HFFc6 (cell line): ENCODE data around the gene SFTPA2. TPM values are rescaled to one million over a fixed set of nuclear protein-coding genes. Genes with fewer than 3 reads are reported as not detected.

Source experiments
- DNase-seq: peaks from one replicate; pipeline ENCODE4 v3.0.0-alpha.2; 2018
- H3K27ac Mint-ChIP-seq: 2 replicates; pipeline ENCODE4 v1.8.0; 2020; ENCODE audit warnings: mild to moderate bottlenecking, mixed read lengths
- H3K27me3 Mint-ChIP-seq: 2 replicates; pipeline ENCODE4 v1.8.0; 2021; ENCODE audit warnings: mild to moderate bottlenecking, moderate library complexity, mixed read lengths; ENCODE audit not compliant: insufficient read depth
- H3K36me3 Mint-ChIP-seq: 2 replicates; pipeline ENCODE4 v1.8.0; 2021; ENCODE audit warnings: low read depth, mixed read lengths
- H3K4me1 Mint-ChIP-seq: 2 replicates; pipeline ENCODE4 v1.8.0; 2020; ENCODE audit warnings: low read depth, mixed read lengths
- H3K4me3 Mint-ChIP-seq: 2 replicates; pipeline ENCODE4 v1.8.0; 2020; ENCODE audit warnings: mild to moderate bottlenecking, moderate library complexity, mixed read lengths
- H3K9me3 Mint-ChIP-seq: 2 replicates; pipeline ENCODE4 v1.8.0; 2020; ENCODE audit warnings: mild to moderate bottlenecking, mixed read lengths
- CTCF ChIP-seq: fragments of 200-600 bp; sonication (generic); IDR thresholded peaks from 2 replicates; pipeline ENCODE4 v1.5.0; 2021; ENCODE audit warnings: antibody characterized with exemption, mild to moderate bottlenecking
- long read RNA-seq: library from polyadenylated mRNA; unstranded; transcript quantifications from one replicate; pipeline ENCODE4 v2.0.0, GENCODE V29; 2019
- total RNA-seq, 6 experiments: library from RNA; stranded (reverse); fragmentation: NEBNext Ultra II Directional; extraction: Animal tissue kit (Norgen Biotek cat#: 25700); gene quantifications; 2 replicates in 1 of 6; 3 replicates in 5 of 6; pipeline ENCODE4 v1.2.3, GENCODE V29; 2021

Gene SFTPA2
- not detected for total RNA-seq
- long read RNA-seq, result 0 reads

GRCh38 chr10:79560160-79560709 is at the start of gene SFTPA2:
TSS of gene SFTPA2 (minus strand) at chr10:79560407. CDS start at chr10:79559483, 924 bp downstream.
- Mint-ChIP-seq H3K27me3 (peaks cover 28% of the 10 kb centered on the region), H3K4me3 (no peak within 1 kb of the TSS), H3K36me3 (no peaks in the 10 kb centered on the region), H3K27ac (no peak within 1 kb of the TSS), H3K9me3 (no peaks in the 10 kb centered on the region), H3K4me1 (peaks cover 13% of the 10 kb centered on the region; the same call in 1 of the 2 replicates)
- no peak for DNase-seq
- TF ChIP-seq CTCF, result no peak

GRCh38 chr10:79608505-79609375 is 48.5 kb upstream of the SFTPA2 start:
- no peak overlapping the region for H3K4me3 Mint-ChIP-seq
- no peaks in the 10 kb centered on the region for H3K36me3 Mint-ChIP-seq
- H3K4me1 Mint-ChIP-seq, result peaks cover 7% of the 10 kb centered on the region; the same call in 1 of the 2 replicates
- no peak for DNase-seq
- H3K9me3 Mint-ChIP-seq, result no peaks in the 10 kb centered on the region
- peak; percentile 80 for TF ChIP-seq CTCF
- peaks cover 41% of the 10 kb centered on the region for H3K27me3 Mint-ChIP-seq
- no peak overlapping the region for H3K27ac Mint-ChIP-seq

GRCh38 chr10:79605308-79605707 is 45.1 kb upstream of the SFTPA2 start:
- Mint-ChIP-seq H3K4me3 (no peak overlapping the region), H3K9me3 (no peaks in the 10 kb centered on the region)
- TF ChIP-seq CTCF, result no peak

GRCh38 chr10:79604294-79604693 is 44.1 kb upstream of the SFTPA2 start:
- H3K27me3 Mint-ChIP-seq, result peaks cover 40% of the 10 kb centered on the region

More at GRCh38 chr10:79605308-79605707, 45.1 kb upstream of the SFTPA2 start:
- Mint-ChIP-seq H3K27ac (no peak overlapping the region), H3K4me1 (no peaks in the 10 kb centered on the region), H3K36me3 (no peaks in the 10 kb centered on the region), H3K27me3 (peaks cover 36% of the 10 kb centered on the region)
- no peak for DNase-seq

GRCh38 chr10:79602953-79603352 is 42.7 kb upstream of the SFTPA2 start:
- Mint-ChIP-seq H3K4me3 (no peak overlapping the region), H3K27me3 (peaks cover 36% of the 10 kb centered on the region), H3K36me3 (no peaks in the 10 kb centered on the region), H3K4me1 (no peaks in the 10 kb centered on the region), H3K27ac (no peak overlapping the region), H3K9me3 (peaks cover 10% of the 10 kb centered on the region)
- no peak for DNase-seq
- no peak for TF ChIP-seq CTCF

More at GRCh38 chr10:79604294-79604693, 44.1 kb upstream of the SFTPA2 start:
- Mint-ChIP-seq H3K4me3 (no peak overlapping the region), H3K36me3 (no peaks in the 10 kb centered on the region), H3K4me1 (no peaks in the 10 kb centered on the region), H3K27ac (no peak overlapping the region), H3K9me3 (no peaks in the 10 kb centered on the region; the same call in 1 of the 2 replicates)
- DNase-seq, result no peak
- no peak for TF ChIP-seq CTCF
